Stimulated activated naive CD8-positive, alpha-beta T cell treated with anti-CD3 and anti-CD28 coated beads, Interleukin-15, Interleukin-2, amounts not matched to agents 100 ng/mL and 50 ng/mL, for 24 hours (primary cell): ENCODE results near the gene LRP8.

Experiments used
- H3K27ac Mint-ChIP-seq: one replicate; pipeline ENCODE4 v1.8.0; 2021; ENCODE audit warnings: mild to moderate bottlenecking, mixed read lengths
- H3K27me3 Mint-ChIP-seq: one replicate; pipeline ENCODE4 v1.8.0; 2021; ENCODE audit warnings: mixed read lengths
- H3K36me3 Mint-ChIP-seq: one replicate; pipeline ENCODE4 v1.8.0; 2021; ENCODE audit warnings: low read depth, mixed read lengths
- H3K4me1 Mint-ChIP-seq: one replicate; pipeline ENCODE4 v1.8.0; 2021; ENCODE audit warnings: low read depth, mixed read lengths
- H3K4me3 Mint-ChIP-seq: one replicate; pipeline ENCODE4 v1.8.0; 2021; ENCODE audit warnings: mild to moderate bottlenecking, mixed read lengths
- H3K9me3 Mint-ChIP-seq: one replicate; pipeline ENCODE4 v1.8.0; 2021; ENCODE audit warnings: mixed read lengths

LRP8 gene

DNA sequence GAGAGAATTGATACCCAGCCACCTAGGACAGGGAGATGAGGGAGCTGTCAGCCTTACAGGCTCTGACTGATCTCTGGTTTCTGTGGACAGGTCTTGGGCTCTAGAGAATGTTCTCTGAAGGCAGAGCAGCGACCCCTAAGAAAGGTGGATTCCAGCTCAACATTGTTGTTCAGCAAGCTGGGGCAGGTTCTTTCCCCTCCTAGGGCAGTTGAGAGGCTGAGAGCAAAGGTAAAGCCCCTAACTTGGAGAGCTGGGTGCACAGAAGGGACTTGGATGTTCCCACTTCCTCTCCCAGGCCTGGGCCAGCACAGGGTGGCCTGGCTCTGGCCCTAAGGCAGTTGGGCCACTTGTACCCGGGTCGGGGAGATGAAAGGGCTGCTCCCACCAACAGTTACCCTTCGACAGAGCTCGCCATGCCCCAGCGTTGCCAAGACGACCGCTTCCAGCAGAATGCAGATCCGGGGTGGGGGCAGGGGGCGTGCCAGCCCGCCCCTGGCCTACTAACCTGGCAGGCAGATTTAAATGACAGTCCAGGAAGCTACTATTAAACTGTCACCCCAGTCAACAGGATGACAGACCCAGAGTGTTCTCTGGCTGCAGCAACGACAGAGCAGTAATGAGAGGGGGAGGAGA lies 31.6 kb downstream of the LRP8 start:
- Mint-ChIP-seq H3K36me3 (no peaks in the 10 kb centered on the region), H3K4me3 (no peak overlapping the region), H3K27me3 (no peaks in the 10 kb centered on the region), H3K9me3 (no peaks in the 10 kb centered on the region), H3K4me1 (peaks cover 32% of the 10 kb centered on the region), H3K27ac (no peak overlapping the region)

DNA sequence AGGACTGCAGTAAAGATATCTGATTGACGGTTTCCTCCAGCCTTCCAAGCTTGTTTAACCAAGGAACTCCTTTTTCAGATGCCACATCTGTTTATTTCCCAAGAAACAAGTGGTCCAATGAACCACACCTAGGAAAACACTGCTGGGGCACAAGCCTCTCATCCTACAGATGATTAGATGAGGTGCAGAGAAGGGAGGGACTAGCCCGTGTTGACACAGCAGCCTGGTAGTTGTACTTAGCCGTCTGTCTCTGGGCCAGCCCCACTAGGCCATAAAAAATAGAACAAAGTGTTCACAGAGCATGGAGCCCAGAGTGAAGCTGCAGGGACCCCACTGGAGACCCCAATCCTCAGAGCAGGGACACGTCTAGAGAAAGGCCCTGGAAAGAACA lies 32.1 kb downstream of the LRP8 start:
- Mint-ChIP-seq H3K4me3 (no peak overlapping the region), H3K27ac (no peak overlapping the region), H3K36me3 (no peaks in the 10 kb centered on the region), H3K27me3 (no peaks in the 10 kb centered on the region), H3K4me1 (peaks cover 32% of the 10 kb centered on the region), H3K9me3 (no peaks in the 10 kb centered on the region)

GRCh38 chr1:53295295-53295694 lies 32.6 kb downstream of the LRP8 start:
- H3K4me1 Mint-ChIP-seq = peaks cover 32% of the 10 kb centered on the region
- no peaks in the 10 kb centered on the region for H3K9me3 Mint-ChIP-seq
- no peaks in the 10 kb centered on the region for H3K36me3 Mint-ChIP-seq
- no peaks in the 10 kb centered on the region for H3K27me3 Mint-ChIP-seq
- no peak overlapping the region for H3K27ac Mint-ChIP-seq
- no peak overlapping the region for H3K4me3 Mint-ChIP-seq

DNA sequence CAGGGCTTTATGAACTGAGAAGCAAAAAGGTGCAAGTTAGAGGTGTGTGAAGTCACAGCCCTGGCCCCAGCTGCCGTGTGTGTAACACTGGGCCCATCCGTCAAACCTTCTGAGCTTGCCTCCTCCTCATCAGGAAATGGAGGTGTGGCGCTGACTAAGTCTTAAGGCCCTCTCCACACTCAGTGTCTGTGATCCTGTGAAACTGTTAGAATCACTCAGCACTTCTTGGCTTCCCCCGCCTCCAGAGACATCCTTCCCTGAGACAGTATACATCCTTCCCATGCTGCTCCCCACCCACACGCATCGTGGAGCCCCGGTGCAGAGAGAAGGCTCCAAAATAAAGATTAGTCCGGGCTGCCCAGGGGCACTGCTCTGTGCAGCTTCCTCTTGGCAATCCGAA lies 33.3 kb downstream of the LRP8 start:
- Mint-ChIP-seq H3K27ac (peak overlapping the region; percentile 41), H3K4me1 (peaks cover 29% of the 10 kb centered on the region), H3K9me3 (no peaks in the 10 kb centered on the region), H3K4me3 (peak overlapping the region; percentile 27), H3K36me3 (no peaks in the 10 kb centered on the region), H3K27me3 (no peaks in the 10 kb centered on the region)

DNA sequence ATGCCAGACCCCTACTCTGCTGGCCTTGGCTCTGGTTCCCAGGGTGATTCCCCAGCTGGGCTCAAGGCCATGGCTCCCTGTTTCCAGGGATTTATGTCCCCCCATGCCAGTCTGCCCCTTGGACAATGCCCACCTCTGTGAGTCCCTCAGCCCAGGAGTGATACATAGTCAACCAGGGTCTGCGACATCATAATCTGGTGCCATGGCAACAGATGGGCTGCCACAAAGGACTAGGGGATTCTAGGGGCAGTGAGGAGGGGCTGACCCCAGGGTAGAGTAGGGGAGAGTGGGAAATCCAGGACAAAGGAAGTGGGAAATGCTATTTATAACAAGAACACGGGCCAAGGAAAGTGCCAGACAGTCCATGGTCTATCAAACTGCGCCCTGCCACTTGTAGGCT lies 33.8 kb downstream of the LRP8 start:
- Mint-ChIP-seq H3K4me3 (no peak overlapping the region), H3K4me1 (peaks cover 29% of the 10 kb centered on the region), H3K36me3 (no peaks in the 10 kb centered on the region), H3K9me3 (no peaks in the 10 kb centered on the region), H3K27me3 (no peaks in the 10 kb centered on the region), H3K27ac (no peak overlapping the region)

DNA sequence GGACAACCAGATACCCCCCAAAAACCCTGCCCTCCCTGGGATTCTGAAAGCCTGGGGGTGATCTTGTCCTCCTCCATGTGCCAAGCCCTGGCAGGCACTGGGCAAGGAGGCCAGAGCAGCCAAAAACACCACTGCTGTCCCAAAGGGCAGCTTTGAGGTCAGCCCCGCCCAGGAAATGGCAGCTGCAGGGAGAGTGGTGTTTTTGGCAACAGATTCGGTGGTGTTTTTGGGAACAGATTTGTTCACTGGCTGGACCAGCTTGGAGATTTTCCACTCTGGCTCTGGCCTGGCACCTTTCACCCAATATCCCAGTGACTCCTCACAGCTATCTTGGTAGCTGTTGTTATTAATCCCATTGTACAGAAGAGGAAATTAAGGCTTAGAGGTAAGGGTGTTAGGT lies 34.7 kb downstream of the LRP8 start:
- Mint-ChIP-seq H3K9me3 (no peaks in the 10 kb centered on the region), H3K36me3 (no peaks in the 10 kb centered on the region), H3K4me1 (peaks cover 29% of the 10 kb centered on the region), H3K27me3 (no peaks in the 10 kb centered on the region), H3K27ac (no peak overlapping the region), H3K4me3 (no peak overlapping the region)

DNA sequence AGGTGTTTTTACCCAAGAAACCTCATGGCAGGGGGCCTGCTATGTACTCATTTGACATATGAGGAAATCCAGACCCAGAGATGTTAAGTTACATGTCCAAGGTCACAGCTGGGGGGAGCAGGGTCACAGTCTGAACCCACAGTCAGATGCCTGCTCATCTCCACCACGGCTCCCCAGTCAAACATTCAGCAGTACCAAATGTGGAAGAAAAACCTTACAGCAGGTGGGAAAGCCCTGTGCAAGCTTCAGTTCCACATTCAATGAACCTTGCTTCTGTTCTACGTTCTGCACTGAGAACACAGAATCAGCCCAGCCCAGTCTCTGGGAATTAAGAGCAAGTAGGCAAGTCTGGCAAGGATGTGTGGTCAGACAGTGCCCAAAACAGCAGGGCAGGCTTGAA lies 35.2 kb downstream of the LRP8 start:
- Mint-ChIP-seq H3K27ac (no peak overlapping the region), H3K9me3 (no peaks in the 10 kb centered on the region), H3K36me3 (no peaks in the 10 kb centered on the region), H3K4me1 (peaks cover 29% of the 10 kb centered on the region), H3K4me3 (no peak overlapping the region), H3K27me3 (no peaks in the 10 kb centered on the region)

- H3K4me3 Mint-ChIP-seq = no peak overlapping the region
- peaks cover 7% of the 10 kb centered on the region for H3K36me3 Mint-ChIP-seq
- H3K4me1 Mint-ChIP-seq = peaks cover 29% of the 10 kb centered on the region
- H3K9me3 Mint-ChIP-seq = no peaks in the 10 kb centered on the region
- H3K27me3 Mint-ChIP-seq = no peaks in the 10 kb centered on the region
- peak overlapping the region; percentile 58 for H3K27ac Mint-ChIP-seq
These were observed 36.3 kb downstream of the LRP8 start for GRCh38 chr1:53291574-53291973.

DNA sequence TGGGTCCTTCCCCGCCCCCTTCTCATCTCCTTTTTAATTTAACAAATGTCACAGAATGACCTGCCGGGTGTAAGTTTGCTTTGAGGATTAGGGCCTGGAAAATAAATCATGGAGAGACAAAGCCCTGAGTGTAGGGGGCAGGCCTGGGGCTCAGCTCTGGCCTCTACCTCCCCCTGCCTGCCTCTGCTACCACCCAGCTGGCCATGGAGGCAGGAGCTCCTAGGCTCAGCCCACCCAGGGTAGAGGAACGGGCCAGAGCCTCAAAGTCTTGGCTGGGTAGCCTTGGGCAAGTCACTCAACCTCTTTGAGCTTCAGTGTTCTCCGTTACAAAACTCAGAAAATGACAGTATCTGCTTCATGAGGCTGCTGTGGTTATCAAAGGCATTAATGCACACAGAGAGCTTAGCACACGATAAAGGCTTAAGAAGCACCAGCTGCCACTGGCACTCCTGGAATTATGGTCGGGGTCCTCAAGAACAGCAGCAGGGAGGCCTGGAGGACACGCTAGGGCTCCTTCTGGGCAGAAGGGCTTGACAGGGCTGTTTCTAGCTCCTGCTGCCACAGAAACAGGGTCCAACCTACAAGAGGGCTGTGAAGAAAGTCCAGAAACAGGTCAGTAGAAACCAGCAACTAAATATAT lies 39.0 kb downstream of the LRP8 start:
- Mint-ChIP-seq H3K9me3 (no peaks in the 10 kb centered on the region), H3K27me3 (no peaks in the 10 kb centered on the region), H3K4me1 (peaks cover 15% of the 10 kb centered on the region), H3K4me3 (no peak overlapping the region), H3K27ac (no peak overlapping the region), H3K36me3 (peaks cover 14% of the 10 kb centered on the region)

GRCh38 chr1:53288002-53288789 lies 39.7 kb downstream of the LRP8 start:
- H3K9me3 Mint-ChIP-seq = no peaks in the 10 kb centered on the region
- H3K4me1 Mint-ChIP-seq = peaks cover 7% of the 10 kb centered on the region
- H3K27me3 Mint-ChIP-seq = no peaks in the 10 kb centered on the region
- no peak overlapping the region for H3K4me3 Mint-ChIP-seq
- H3K36me3 Mint-ChIP-seq = peaks cover 14% of the 10 kb centered on the region
- no peak overlapping the region for H3K27ac Mint-ChIP-seq

DNA sequence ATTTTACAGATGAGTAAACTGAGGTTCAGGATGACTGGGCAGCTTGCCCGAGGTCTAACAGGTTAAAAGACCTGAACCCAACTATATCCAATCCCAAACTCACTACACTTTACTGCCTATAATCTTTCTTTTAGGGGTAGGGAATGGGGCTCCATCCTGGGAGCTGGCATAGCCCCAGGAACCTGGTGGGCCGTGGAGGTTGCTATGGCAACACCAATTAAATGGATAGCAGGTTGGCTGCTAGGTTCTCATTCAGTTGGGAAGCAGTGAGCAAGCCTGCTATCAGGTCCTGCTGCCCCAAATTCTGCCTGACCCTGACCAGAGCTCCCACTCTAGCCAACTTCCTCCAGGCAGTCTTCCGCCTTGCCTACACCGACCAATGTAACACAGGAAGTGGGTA lies 40.9 kb downstream of the LRP8 start:
- peaks cover 15% of the 10 kb centered on the region for H3K36me3 Mint-ChIP-seq
- H3K4me1 Mint-ChIP-seq = no peaks in the 10 kb centered on the region
- H3K27ac Mint-ChIP-seq = no peak overlapping the region
- no peaks in the 10 kb centered on the region for H3K9me3 Mint-ChIP-seq
- no peak overlapping the region for H3K4me3 Mint-ChIP-seq
- H3K27me3 Mint-ChIP-seq = no peaks in the 10 kb centered on the region

DNA sequence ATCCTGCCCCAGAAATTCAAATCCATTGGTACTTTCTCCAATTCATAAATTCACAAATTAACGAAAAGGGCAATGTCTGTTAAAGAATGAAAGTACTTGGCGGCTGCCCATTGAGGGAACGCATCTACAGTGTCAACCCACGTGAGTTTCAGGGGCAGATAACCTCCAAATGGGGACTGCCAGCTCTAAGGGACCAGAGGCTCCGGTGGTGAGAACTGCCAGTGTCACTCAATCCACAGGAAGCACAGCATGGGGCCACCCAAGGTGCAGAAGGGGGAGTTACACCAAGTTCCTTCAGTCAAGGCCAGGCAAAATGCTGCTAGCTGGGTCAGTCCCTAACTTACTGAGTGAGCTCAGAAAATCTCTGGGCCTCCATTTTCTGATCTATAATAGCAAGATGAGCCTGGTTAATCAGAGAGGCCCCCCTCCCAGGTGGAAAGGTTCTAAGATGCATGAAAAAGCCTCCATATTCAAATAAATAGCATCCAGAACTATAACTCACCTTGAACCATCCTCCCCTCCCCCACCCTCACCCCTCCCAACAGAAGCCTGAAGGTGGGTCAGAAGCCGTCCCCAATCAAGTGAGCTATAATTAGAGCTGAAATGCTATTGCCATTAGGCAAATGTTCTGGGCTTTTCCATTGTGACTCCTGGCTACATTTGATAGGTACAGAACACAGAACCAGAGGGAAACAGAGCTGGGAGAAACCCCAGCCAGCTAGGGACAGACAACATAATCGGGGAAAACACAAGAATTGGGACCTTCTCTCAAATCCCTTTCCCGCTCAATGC lies 41.7 kb downstream of the LRP8 start:
- Mint-ChIP-seq H3K9me3 (no peaks in the 10 kb centered on the region), H3K36me3 (peaks cover 22% of the 10 kb centered on the region), H3K4me3 (no peak overlapping the region), H3K27me3 (no peaks in the 10 kb centered on the region), H3K27ac (no peak overlapping the region), H3K4me1 (no peaks in the 10 kb centered on the region)

GRCh38 chr1:53285546-53285945 lies 42.3 kb downstream of the LRP8 start:
- no peak overlapping the region for H3K27ac Mint-ChIP-seq
- peaks cover 27% of the 10 kb centered on the region for H3K36me3 Mint-ChIP-seq
- H3K4me3 Mint-ChIP-seq = no peak overlapping the region
- no peaks in the 10 kb centered on the region for H3K9me3 Mint-ChIP-seq
- no peaks in the 10 kb centered on the region for H3K27me3 Mint-ChIP-seq
- H3K4me1 Mint-ChIP-seq = no peaks in the 10 kb centered on the region

DNA sequence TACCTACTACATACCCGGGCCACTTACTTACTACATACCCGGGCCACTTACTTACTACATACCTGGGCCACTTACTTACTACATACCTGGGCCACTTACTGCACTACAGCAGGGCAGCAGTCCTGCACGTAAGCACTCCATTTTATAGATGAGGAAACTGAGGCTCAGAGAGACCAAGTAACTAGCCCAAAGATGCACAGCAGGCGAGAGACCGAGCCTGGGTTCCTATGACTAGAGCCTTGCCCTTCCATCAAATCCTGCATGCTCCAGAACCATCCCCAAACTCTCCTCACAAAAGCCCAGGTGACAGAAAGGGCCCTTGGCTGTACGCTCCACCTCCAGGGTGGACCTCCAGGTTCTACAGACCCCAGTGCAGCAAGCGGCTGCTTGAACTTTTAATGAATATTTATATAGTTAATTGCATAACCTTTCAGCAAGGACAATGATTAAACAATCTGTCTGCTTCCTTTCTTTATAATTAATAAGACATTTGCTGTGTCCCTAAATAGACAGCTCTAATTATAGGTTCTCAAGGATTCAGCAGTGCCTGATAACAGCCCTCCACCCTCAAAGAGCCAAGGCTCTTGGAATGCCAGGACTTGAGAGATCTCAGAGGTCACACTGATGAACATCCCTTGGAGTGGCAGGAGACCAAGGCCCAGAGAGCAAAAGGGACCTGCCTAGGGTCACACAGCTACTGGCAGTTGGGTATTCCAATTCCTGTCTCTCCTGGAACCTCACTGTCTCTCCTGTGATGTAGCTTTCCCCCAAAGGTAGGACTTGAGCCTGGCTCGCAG lies 43.4 kb downstream of the LRP8 start:
- Mint-ChIP-seq H3K4me3 (no peak overlapping the region), H3K27ac (no peak overlapping the region), H3K4me1 (no peaks in the 10 kb centered on the region), H3K27me3 (no peaks in the 10 kb centered on the region), H3K36me3 (peaks cover 34% of the 10 kb centered on the region), H3K9me3 (no peaks in the 10 kb centered on the region)
